Activated CD8-positive, alpha-beta memory T cell treated with anti-CD3 and anti-CD28 coated beads for 36 hours (primary cell): ENCODE data around the gene NUDT11. TPM values are rescaled to one million over a fixed set of nuclear protein-coding genes. Genes with fewer than 3 reads are reported as not detected.

ENCODE experiments used
- total RNA-seq, 2 experiments: library from RNA; stranded (reverse); gene quantifications; one replicate each; pipeline ENCODE4 v1.2.3, GENCODE V29; 2021

NUDT11 gene
- total RNA-seq, 2 experiments from 2014 or later, result 1.9 to 2.6 TPM

Other genes starting within 250 kb of the NUDT11 start
- gene NUDT10, start 163.8 kb downstream of the NUDT11 start, total RNA-seq, result 1 to 10 TPM; 1.1 to 1.2 TPM
- under 1 TPM; 0.19 to 0.23 TPM for gene CENPVL3, start 122.3 kb upstream of the NUDT11 start, total RNA-seq
- not detected for gene CENPVL2, start 186.2 kb upstream of the NUDT11 start, total RNA-seq
- not detected for gene CENPVL1, start 213.9 kb upstream of the NUDT11 start, total RNA-seq
- gene GSPT2, start 246.8 kb upstream of the NUDT11 start, total RNA-seq, result 10 to 100 TPM; 10.7 TPM